ENCODE measurements around the gene UGCG. TPM values are rescaled to one million over a fixed set of nuclear protein-coding genes. Genes with fewer than 3 reads are reported as not detected.
A peak's percentile ranks its signal among the peaks of the same experiment; 100 is the strongest.
"Not testable (repeated sequence)": the region's sequence is repeated elsewhere in the genome, so short reads cannot be mapped to it uniquely, and the experiment has no call there.

Gene UGCG
- total and polyA plus RNA-seq, 12 donors = 11.1 to 42.6 (median 13.6) TPM

GRCh38 chr9:111943200-111943599 is 46.6 kb downstream of the UGCG start:
- Histone ChIP-seq H3K27ac (no peak overlapping the region), H3K27me3 (no peaks in the 10 kb centered on the region), H3K9me3 (no peaks in the 10 kb centered on the region), H3K4me1 (peaks cover 0 to 32% (median under 1%) of the 10 kb centered on the region in 9 donors), H3K4me3 (no peak overlapping the region), H3K36me3 (no peaks in the 10 kb centered on the region)
- no peak for ATAC-seq
- no peak for TF ChIP-seq CTCF (IDR thresholded peaks at IDR 0.05)
- WGBS, 2 donors = 99% methylated on average over 4 of the region's 4 CpGs
- no peak for DNase-seq
- intact Hi-C loops (cut with DNase I) = no loop called here

- intact Hi-C loops (cut with DNase I) = no loop called here
- ATAC-seq (no peak), DNase-seq (no peak)
- 96 to 98% methylated on average over 3 of the region's 3 CpGs for WGBS, 2 donors
- Histone ChIP-seq H3K9me3 (no peaks in the 10 kb centered on the region), H3K4me3 (no peak overlapping the region), H3K4me1 (peaks cover 0 to 29% (median 0%) of the 10 kb centered on the region in 9 donors), H3K27ac (peak overlapping the region in 1 of 10 donors; percentile 58), H3K36me3 (no peaks in the 10 kb centered on the region), H3K27me3 (no peaks in the 10 kb centered on the region)
- no peak for TF ChIP-seq CTCF (IDR thresholded peaks at IDR 0.05)
These were observed 47.1 kb downstream of the UGCG start for GRCh38 chr9:111943746-111944145.

- ATAC-seq (no peak), DNase-seq (no peak)
- TF ChIP-seq CTCF (IDR thresholded peaks at IDR 0.05) = no peak
- Histone ChIP-seq H3K27ac (peak overlapping the region in 1 of 10 donors; percentile 58), H3K36me3 (no peaks in the 10 kb centered on the region), H3K9me3 (no peaks in the 10 kb centered on the region), H3K27me3 (no peaks in the 10 kb centered on the region), H3K4me3 (no peak overlapping the region), H3K4me1 (peaks cover 0 to 30% (median 0%) of the 10 kb centered on the region in 9 donors)
- intact Hi-C loops (cut with DNase I) = no loop called here
- WGBS, 2 donors = 96 to 99% methylated on average over 3 of the region's 3 CpGs
These were observed 47.7 kb downstream of the UGCG start for GRCh38 chr9:111944241-111944866.

- Histone ChIP-seq H3K36me3 (no peaks in the 10 kb centered on the region), H3K27ac (peak overlapping the region in 1 of 10 donors; percentile 58), H3K4me3 (no peak overlapping the region), H3K9me3 (no peaks in the 10 kb centered on the region), H3K4me1 (peaks cover 0 to 37% (median 0%) of the 10 kb centered on the region in 9 donors), H3K27me3 (no peaks in the 10 kb centered on the region)
- intact Hi-C loops (cut with DNase I) = no loop called here
- DNase-seq (no peak), ATAC-seq (peak in 2 of 8 donors; percentile 52 to 56)
- TF ChIP-seq CTCF (IDR thresholded peaks at IDR 0.05) = no peak
- 45 to 53% methylated on average over 3 of the region's 3 CpGs for WGBS, 2 donors
These were observed 48.6 kb downstream of the UGCG start for GRCh38 chr9:111945216-111945615.

GRCh38 chr9:111948109-111948508 is 51.5 kb downstream of the UGCG start:
- ATAC-seq; H3K4me3 ChIP-seq; H3K27me3 ChIP-seq; intact Hi-C loops (cut with DNase I); H3K36me3 ChIP-seq; H3K27ac ChIP-seq; DNase-seq; H3K9me3 ChIP-seq: not testable (repeated sequence)
- WGBS, 2 donors = 96 to 99% methylated on average over 21 of the region's 21 CpGs
- peaks cover 0 to 45% (median 0%) of the 10 kb centered on the region in 9 donors for H3K4me1 ChIP-seq

Data from heart right ventricle (tissue), 16 donors.